Peyer's patch (tissue), 4 donors: Measurements from ENCODE around the gene TUFM.

ENCODE experiments used
- POLR2A ChIP-seq, 2 donors: fragments of 450-650 bp; IDR thresholded peaks; one replicate each; pipeline ENCODE4 v1.5.1; 2017; ENCODE audit warnings: antibody characterized with exemption in 2 of 2, mild to moderate bottlenecking in 2 of 2, moderate library complexity in 2 of 2
- TF ChIP-seq, protein P1 (sequence below), 6 experiments: fragments of 450-650 bp in 4 of 6; fragments of 200-600 bp in 2 of 6; sonication (generic) in 1 of 6; IDR thresholded peaks; one replicate each; pipeline ENCODE4 v1.5.1; 2017 to 2019; ENCODE audit warnings: antibody characterized with exemption in 6 of 6, mild to moderate bottlenecking in 3 of 6, moderate library complexity in 1 of 6

DNA sequence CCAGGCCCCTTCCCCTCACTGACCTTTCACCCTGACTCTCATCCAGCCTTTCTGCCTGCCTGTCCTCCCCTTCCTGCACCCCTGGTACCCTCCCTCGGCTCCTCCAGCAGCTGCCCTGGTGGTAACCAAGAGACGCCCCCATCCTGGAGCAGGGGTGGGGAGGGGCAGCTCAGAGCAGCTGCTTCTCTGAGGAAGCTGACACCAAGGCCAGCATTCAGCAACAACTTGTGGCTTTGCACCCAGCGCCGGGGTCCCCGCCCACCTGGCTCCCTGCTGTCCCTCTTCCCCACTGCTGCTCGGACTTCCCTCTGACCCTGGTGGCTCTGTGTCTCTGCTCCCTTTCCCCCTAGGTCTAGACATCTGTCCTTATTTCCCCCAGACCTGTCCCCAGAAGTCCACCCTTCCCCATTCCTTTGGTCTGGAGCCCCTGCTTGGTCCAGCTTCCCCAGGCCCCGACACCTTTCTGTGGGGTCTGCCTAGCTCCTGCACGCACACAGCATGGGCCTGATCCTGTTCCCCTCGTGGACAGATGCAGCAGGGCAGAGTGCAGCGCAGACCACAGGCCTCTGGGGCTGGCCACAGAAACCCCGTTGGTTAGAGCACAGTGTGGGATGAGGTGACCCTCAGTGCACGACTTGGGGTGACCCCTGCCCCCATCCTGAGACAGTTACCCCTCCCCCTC lies 31.0 kb upstream of the TUFM start:
- no peak for TF ChIP-seq POLR2A (IDR thresholded peaks at IDR 0.05)
- TF ChIP-seq, protein P1, sequence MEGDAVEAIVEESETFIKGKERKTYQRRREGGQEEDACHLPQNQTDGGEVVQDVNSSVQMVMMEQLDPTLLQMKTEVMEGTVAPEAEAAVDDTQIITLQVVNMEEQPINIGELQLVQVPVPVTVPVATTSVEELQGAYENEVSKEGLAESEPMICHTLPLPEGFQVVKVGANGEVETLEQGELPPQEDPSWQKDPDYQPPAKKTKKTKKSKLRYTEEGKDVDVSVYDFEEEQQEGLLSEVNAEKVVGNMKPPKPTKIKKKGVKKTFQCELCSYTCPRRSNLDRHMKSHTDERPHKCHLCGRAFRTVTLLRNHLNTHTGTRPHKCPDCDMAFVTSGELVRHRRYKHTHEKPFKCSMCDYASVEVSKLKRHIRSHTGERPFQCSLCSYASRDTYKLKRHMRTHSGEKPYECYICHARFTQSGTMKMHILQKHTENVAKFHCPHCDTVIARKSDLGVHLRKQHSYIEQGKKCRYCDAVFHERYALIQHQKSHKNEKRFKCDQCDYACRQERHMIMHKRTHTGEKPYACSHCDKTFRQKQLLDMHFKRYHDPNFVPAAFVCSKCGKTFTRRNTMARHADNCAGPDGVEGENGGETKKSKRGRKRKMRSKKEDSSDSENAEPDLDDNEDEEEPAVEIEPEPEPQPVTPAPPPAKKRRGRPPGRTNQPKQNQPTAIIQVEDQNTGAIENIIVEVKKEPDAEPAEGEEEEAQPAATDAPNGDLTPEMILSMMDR (IDR thresholded peaks at IDR 0.05) = no peak
